ENCODE measurements around the gene RPL38. TPM values are rescaled to one million over a fixed set of nuclear protein-coding genes. Genes with fewer than 3 reads are reported as not detected.

Gene RPL38
- total and polyA plus RNA-seq, 2 experiments from 2014 or later = 286 to 5,312 TPM

GRCh38 chr17:74187761-74188160 is 15.7 kb upstream of the RPL38 start:
- Mint-ChIP-seq H3K4me3 (no peak overlapping the region), H3K9me3 (no peaks in the 10 kb centered on the region; the same call in 2 of the 3 replicates), H3K27me3 (ENCODE audit: insufficient read depth, low read depth, poor library complexity) (peaks cover 4% of the 10 kb centered on the region), H3K36me3 (ENCODE audit: low read depth) (no peaks in the 10 kb centered on the region), H3K27ac (no peak overlapping the region), H3K4me1 (peaks cover 11% of the 10 kb centered on the region)
- TF ChIP-seq CREB1 (CRISPR knock-in tag; IDR thresholded peaks at IDR 0.05; ENCODE audit: low read depth) (no peak), NANOG (IDR thresholded peaks at IDR 0.05; ENCODE audit: borderline replicate concordance) (no peak), STAT1 (IDR thresholded peaks at IDR 0.05; ENCODE audit: unreplicated experiment) (no peak), ZNF114 (CRISPR knock-in tag; IDR thresholded peaks at IDR 0.05) (no peak), JUNB (IDR thresholded peaks at IDR 0.05; ENCODE audit: unreplicated experiment) (no peak), EZH2phosphoT487 (IDR thresholded peaks at IDR 0.05; ENCODE audit: unreplicated experiment) (no peak), ZNF331 (CRISPR knock-in tag; IDR thresholded peaks at IDR 0.05; ENCODE audit: low read depth) (no peak), POLR2AphosphoS5 (IDR thresholded peaks at IDR 0.05; ENCODE audit: low read depth) (no peak), REST (IDR thresholded peaks at IDR 0.05; ENCODE audit: unreplicated experiment) (no peak), ETS1 (IDR thresholded peaks at IDR 0.05) (no peak), ZNF462 (CRISPR knock-in tag; IDR thresholded peaks at IDR 0.05) (no peak), CTCF (conservative IDR thresholded peaks at IDR 0.05; ENCODE audit: low read depth in 2 of 2) (no peak), EZH2 (IDR thresholded peaks at IDR 0.05; ENCODE audit: low read depth, unreplicated experiment) (no peak)
- DNase-seq (ENCODE audit: low spot score) (no peak), ATAC-seq (no peak)
- H3K79me2 ChIP-seq (replicated peaks; ENCODE audit: insufficient read depth) = no peaks in the 10 kb centered on the region
- 0 out of 2 replicates have a peak, but pooled peaks cover 4% of the 10 kb centered on the region for H3K4me1 ChIP-seq (ENCODE audit: insufficient read depth)
- no peaks in the 10 kb centered on the region for H3K36me3 ChIP-seq (ENCODE audit: insufficient read depth)
- H3F3A ChIP-seq (replicated peaks; ENCODE audit: low read depth) = no peaks in the 10 kb centered on the region
- H3K4me3 ChIP-seq = no peak overlapping the region
- H3K9me2 ChIP-seq (ENCODE audit: insufficient read depth) = no peaks in the 10 kb centered on the region
- H4K20me1 ChIP-seq (replicated peaks; ENCODE audit: insufficient read depth) = no peaks in the 10 kb centered on the region
- no peak overlapping the region; the same call in 1 of the 2 replicates for H3K4me2 ChIP-seq
- H3K27me3 ChIP-seq (ENCODE audit: insufficient read depth) = no peaks in the 10 kb centered on the region
- peak overlapping the region; percentile 80; the same call in 1 of the 2 replicates for H2AFZ ChIP-seq
- H3K27ac ChIP-seq (ENCODE audit: low read depth) = no peak overlapping the region

All from GM23338 (cell line).